AG04450 (cell line): ENCODE results near the gene MORN4. TPM values are rescaled to one million over a fixed set of nuclear protein-coding genes. Genes with fewer than 3 reads are reported as not detected.

Experiments
- CTCF ChIA-PET: fragments of 300-600, 350-600 bp; formaldehyde crosslinking; extraction: SDS; loops from one replicate; lab custom pipeline; 2022; ENCODE audit warnings: antibody characterized with exemption, inconsistent platforms; lab: Charles Lee
- POLR2A ChIA-PET: fragments of 350-600 bp; formaldehyde crosslinking; extraction: SDS; loops from one replicate; lab custom pipeline; 2021; ENCODE audit warnings: antibody characterized with exemption, inconsistent platforms; lab: Yijun Ruan, JAX
- DNase-seq: peaks from one replicate; pipeline ENCODE4 v3.0.0-alpha.2; 2011; ENCODE audit warnings: low read depth, low spot score
- H3K27ac ChIP-seq: one replicate; pipeline ENCODE4 v1.5.1; 2012; ENCODE audit warnings: low read depth, low read length, control low read depth
- H3K27me3 ChIP-seq: one replicate; pipeline ENCODE4 v1.6.0; 2012; ENCODE audit warnings: low read length; ENCODE audit not compliant: control insufficient read depth, insufficient read depth
- H3K4me3 ChIP-seq: 2 replicates; pipeline ENCODE4 v1.5.1; 2011; ENCODE audit warnings: mild to moderate bottlenecking, low read depth, low read length, control low read depth
- H3K9me3 ChIP-seq: 2 replicates; pipeline ENCODE4 v1.5.1; 2012; ENCODE audit warnings: low read length; ENCODE audit not compliant: control insufficient read depth, insufficient read depth
- CTCF ChIP-seq: IDR thresholded peaks from 2 replicates; pipeline ENCODE4 v1.5.1; 2011; ENCODE audit warnings: low read depth, low read length, control low read depth, inconsistent platforms
- polyA plus RNA-seq: library from polyadenylated mRNA; depleted of rRNA; stranded (reverse); fragments of >200 nt; gene quantifications from 2 replicates; pipeline ENCODE4 v1.2.3, GENCODE V29; 2011

The MORN4 gene
- polyA plus RNA-seq, 1 experiment, result 16.0 TPM

DNA sequence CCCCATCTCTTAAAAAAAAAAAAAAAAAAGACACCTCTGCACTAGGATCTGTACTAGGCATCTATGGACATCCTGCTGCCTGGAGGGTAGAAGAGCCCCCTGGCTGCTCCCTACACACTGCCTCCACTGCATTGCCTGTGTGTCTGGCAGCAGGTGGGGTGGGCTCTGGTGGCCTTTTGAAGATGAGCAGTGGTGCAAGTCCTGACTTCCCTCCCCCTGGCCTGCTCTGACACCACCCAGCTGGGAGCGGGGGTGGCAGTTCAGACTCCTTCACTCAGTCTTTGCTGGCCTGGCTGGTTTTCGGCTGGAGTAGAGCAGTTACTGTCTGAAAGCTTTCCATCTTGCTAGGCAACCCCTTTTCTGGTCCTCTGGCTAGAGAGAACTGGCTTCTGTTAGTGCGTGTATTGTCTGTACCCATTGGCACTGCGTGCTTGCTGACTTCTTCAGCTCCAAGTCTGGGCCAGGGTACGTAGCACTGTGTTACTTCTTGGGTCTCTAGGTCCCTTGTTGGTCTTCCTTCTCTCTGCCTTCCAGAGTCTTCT lies 26.1 kb downstream of the MORN4 start:
- CTCF ChIA-PET, result interaction anchor here (3.9 kb wide), 1 partner anchor 35 kb away, joined by 15 read pairs; the partner anchor contains the start of gene ANKRD2
- POLR2A ChIA-PET, result no interaction called here
- no peak for TF ChIP-seq CTCF

GRCh38 chr10:97601268-97602215 lies 31.8 kb downstream of the MORN4 start:
- Histone ChIP-seq H3K4me3 (no peak overlapping the region), H3K27me3 (no peaks in the 10 kb centered on the region), H3K27ac (no peak overlapping the region), H3K9me3 (no peaks in the 10 kb centered on the region; the same call in 1 of the 2 replicates)
- CTCF ChIA-PET, result no interaction called here
- POLR2A ChIA-PET, result no interaction called here
- no peak for DNase-seq
- no peak for TF ChIP-seq CTCF

More for the DNA sequence above, 26.1 kb downstream of the MORN4 start:
- Histone ChIP-seq H3K27me3 (no peaks in the 10 kb centered on the region), H3K9me3 (no peaks in the 10 kb centered on the region), H3K27ac (no peak overlapping the region), H3K4me3 (no peak overlapping the region)
- DNase-seq, result no peak

DNA sequence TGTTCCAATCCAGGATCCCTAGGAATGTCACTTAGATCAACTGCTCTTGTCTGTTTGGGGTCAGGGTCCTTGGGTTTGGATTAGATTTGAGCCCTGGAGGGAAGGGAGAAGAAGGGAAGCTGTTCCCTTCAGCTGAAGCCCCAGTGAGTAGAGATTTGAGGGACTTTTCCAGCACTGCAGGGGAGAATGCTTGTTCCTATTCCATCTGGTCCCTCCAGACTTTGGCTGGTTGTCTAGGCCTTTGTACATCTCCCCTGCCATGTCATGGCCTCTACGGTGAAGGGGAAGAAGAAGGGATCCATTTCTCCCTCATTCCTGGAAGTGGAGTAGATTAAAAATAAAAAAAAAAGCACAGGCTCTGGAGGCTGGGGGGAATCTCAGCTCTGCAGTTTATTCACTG lies 32.7 kb downstream of the MORN4 start:
- CTCF ChIA-PET, result no interaction called here
- H3K27ac ChIP-seq, result no peak overlapping the region
- H3K27me3 ChIP-seq, result no peaks in the 10 kb centered on the region
- no peak for TF ChIP-seq CTCF
- POLR2A ChIA-PET, result no interaction called here
- no peak overlapping the region for H3K4me3 ChIP-seq
- no peaks in the 10 kb centered on the region; the same call in 1 of the 2 replicates for H3K9me3 ChIP-seq
- no peak for DNase-seq

DNA sequence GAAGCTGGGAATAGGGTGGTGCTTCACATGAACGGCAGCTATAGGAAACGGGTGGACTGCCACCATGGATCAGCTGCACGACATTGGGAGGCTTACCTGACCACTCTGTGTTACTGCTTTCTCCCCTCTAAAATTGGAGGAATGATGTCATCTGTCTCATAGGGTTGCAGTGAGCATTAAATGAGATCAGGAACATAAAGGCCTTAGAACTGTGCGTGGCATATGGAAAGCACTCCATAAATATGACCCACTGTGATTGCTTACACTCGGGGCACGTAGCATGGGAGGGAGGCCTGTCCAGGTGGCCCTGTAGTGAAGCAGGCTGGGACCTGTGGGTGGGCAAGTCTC lies 34.1 kb downstream of the MORN4 start:
- POLR2A ChIA-PET, result no interaction called here
- CTCF ChIA-PET, result interaction anchor here (0.5 to 1.6 kb wide), 2 partner anchors 13 to 196 kb away, joined by 3 to 5 read pairs; no protein-coding TSS in a partner anchor
- DNase-seq, result no peak
- TF ChIP-seq CTCF, result no peak
- Histone ChIP-seq H3K4me3 (no peak overlapping the region), H3K27ac (no peak overlapping the region), H3K9me3 (no peaks in the 10 kb centered on the region; the same call in 1 of the 2 replicates), H3K27me3 (no peaks in the 10 kb centered on the region)
